Renal cortex interstitium (tissue), 11 donors: ENCODE measurements around the gene P3H2. TPM values are rescaled to one million over a fixed set of nuclear protein-coding genes. Genes with fewer than 3 reads are reported as not detected.
"Not testable (repeated sequence)": the region's sequence is repeated elsewhere in the genome, so short reads cannot be mapped to it uniquely, and the experiment has no call there.

Experiments
- DNase-seq, 11 donors: peaks; one replicate each; pipeline ENCODE4 v3.0.0-alpha.2; 2013; ENCODE audit warnings: low read depth in 9 of 11, low spot score in 4 of 11; ENCODE audit errors: extremely low read depth in 1 of 11
- polyA plus RNA-seq, 3 donors: library from polyadenylated mRNA; unstranded; fragments of 120-200 nt; gene quantifications; one replicate each; pipeline ENCODE4 v1.2.1, GENCODE V29; 2013; ENCODE audit not compliant: insufficient read length in 3 of 3

P3H2 gene
- polyA plus RNA-seq, 3 donors = 85.3 to 90.4 (median 86.5) TPM

DNA sequence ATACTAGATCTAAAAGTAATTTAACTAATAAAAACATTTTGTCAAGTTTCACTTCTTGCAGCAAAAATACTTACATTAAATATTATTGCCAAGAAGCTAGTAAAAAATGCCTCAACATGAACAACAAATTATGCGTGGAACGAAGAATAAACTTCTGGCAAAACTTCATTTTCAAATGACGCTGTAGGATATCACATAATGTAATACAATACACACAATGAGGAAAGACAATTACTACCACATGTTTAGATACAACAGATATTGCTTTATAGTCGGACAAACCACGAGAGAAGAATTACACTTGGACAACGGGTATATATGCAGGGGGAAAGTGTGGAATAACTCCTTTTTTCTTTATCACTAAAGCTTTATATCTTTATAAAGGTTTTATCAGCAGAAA is 21.6 kb downstream of the P3H2 start:
- no peak for DNase-seq

DNA sequence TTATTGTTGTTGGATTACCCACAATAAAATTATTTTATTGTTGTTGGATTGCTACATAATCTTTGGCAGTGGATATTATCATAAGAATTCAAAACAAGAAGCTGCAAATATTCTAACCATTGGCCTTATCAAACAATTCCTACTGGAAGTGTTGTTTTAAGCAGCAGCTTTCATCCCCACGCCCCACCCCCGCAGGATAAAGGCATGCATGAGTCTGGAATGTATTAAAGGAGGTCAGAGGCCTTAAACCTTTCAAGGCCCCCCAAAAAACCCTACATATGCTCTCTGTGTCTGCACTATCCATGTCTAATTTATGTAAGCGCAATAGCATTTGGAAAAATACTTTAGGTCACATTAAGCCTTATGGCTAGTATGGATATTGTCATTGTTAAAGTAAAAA is 23.1 kb downstream of the P3H2 start:
- DNase-seq = no peak

DNA sequence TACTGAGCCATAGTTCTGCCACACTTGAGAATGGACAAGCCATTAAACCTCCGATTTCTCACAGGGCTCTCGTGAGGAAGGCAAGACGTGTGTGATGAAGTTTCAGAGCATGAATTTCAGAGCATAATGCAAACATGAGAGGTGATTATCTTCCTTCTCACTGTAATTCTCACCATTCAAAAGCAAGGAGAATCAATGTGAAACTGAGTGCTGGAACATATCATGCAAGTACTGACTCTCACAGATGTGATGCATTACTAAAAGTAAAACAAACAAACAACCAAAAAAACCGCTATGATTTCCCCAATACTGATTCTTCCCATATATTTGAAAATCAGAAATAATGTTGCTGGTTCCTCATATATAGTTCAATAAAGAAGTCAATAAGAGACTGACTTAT is 23.7 kb downstream of the P3H2 start:
- DNase-seq = no peak

DNA sequence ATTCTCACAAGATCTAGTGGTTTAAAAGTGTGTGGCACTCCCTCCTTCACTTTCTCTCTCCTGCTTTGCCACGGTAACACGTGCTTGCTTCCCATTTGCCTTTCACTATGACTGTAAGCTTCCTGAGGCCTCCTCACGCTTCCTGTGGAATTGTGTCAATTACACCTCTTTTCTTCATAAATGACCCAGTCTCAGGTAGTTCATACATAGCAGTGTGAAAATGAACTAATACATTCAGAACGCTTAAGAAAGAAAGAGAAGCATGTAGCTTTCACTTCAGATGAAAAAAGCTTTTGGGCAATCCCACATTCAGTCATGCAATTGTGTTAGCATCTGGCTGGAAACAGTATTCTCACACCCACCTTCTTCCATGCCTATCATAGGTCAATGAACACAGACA is 24.4 kb downstream of the P3H2 start:
- DNase-seq = no peak

DNA sequence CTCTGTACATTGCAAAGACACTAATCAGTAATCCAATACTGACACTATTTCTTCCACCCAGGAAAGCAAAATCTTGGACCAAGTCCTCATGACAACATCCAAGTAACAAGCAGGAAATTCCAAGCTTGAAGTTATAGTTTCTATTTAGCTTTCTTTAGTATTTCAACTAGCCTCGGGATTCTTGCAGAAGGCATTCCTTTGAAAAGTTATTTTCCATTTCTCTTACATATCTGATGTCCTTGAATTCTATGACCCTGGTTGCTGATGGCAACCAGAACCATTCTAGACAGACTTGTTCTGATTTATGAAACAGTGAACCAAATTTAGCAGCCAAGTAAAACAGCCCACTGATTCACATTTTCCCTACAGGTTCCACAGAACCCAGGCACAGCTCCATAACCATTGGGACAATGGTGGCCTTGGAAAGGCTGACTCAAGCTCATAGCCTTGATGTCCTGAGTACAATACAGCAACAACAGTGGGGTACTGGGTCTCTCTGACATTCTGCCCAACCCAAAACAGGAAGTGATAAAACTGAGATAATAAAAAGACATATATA is 26.5 kb downstream of the P3H2 start:
- DNase-seq = no peak

DNA sequence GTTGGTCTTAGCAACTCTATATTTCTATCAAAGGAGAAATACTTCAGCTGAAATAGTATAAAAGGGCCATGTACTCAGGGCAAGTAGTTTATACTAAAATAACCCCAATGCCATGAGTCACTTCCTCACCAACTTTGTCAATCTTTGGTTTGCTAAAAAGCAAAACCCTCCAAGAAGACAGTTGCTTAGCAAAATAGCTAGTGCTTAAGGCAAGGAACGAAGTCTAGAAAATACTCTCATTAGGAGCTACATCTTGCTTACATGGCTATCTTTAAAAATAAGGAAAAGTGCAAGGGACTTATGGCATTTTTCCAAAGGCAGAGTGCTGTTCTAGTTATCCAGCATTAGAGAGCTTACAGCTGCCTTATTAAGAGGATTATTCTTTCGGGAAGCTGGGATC is 28.4 kb downstream of the P3H2 start:
- peak in 4 of 11 donors; percentile 50 to 79 (median 76) for DNase-seq

DNA sequence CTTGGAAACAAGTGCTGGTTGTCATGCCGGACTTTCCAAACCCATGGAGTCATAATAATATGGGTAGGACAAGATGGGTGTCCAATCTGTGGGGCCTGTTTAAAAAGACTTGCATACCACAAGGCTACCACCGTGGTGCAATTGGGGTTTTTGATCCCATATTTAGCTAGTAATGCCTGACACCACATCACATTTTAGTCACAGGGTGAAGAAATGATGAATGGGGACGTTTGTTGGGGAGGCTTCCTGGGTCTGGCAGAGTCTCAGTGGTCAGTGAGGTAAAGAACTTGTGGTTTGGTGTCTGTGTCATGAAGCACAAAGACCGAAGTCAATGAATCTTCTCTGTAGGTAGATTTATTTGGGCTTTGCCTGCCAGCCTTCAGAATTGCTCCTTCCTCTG is 31.0 kb downstream of the P3H2 start:
- no peak for DNase-seq

DNA sequence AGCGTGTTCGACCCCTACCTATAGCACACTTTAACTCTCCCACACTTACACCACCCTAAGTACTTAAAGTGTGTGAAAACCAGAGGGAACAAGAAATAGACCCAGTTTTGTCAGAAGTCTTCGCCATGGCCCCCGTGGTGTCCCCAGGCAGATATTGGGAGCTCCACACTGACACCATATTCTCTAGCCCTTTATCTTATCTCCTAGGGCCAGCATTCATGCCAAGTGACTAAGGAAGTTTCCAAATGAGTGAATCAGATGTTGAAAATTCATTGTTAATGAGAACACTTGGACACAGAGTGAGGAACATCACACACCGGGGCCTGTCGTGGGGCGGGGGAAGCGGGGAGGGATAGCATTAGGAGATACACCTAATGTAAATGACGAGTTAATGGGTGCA is 31.8 kb downstream of the P3H2 start:
- no peak for DNase-seq

DNA sequence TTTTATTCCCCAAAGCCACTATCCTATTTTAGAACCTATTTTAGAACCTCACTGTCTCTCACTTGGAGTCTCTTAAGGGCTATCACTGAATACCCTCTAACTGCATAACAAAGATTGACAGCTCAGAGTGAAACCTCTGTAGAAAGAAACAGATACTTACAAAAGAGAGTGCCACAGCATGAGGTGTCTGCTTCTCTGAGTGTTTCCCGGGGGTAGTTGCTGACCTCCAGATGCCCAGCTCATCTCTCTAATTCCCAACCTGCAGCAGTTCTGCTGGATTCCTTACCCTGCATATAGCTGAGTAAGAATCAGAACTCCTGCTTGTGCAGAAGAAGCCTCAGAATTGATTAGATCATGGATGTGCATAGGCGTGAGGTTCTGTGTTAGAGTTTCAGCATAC is 34.5 kb downstream of the P3H2 start:
- DNase-seq = no peak

DNA sequence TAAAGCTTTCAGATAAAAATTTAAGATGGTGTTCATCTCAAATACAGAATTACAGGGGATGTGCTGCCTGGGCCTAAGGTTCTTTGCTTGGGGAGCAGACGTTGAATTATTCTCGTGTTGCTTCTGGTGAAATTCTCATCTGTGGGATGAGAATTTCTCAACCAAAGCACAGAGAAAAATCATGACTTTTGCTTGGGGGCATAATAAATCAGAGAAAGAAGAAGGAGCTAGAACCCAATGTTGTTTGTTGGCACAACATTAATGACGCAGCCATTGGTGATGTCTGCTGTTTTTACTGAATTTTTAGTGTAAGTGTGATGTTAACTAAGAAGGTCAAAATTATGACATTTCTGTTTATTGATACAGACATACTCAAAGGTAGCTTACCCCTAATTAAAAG is 35.7 kb downstream of the P3H2 start:
- DNase-seq = no peak

DNA sequence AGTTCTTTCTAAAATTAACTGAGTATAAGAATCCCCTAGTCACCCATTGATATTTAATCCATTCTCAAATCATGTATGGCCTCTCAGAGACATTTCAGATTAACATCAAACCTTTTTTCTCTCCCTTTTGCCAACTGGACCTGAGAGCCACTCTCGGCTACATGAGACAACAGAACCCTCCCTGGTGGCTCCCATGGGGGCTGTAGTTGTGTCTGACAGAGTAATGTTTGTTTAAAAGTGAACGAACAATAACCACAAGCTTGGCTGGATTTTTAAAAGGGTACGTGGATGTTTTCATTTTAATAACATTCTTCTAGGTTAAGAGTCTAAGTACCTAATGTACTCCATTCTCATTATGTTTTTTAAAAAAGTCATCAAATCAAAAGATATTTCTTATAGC is 37.1 kb downstream of the P3H2 start:
- no peak for DNase-seq

DNA sequence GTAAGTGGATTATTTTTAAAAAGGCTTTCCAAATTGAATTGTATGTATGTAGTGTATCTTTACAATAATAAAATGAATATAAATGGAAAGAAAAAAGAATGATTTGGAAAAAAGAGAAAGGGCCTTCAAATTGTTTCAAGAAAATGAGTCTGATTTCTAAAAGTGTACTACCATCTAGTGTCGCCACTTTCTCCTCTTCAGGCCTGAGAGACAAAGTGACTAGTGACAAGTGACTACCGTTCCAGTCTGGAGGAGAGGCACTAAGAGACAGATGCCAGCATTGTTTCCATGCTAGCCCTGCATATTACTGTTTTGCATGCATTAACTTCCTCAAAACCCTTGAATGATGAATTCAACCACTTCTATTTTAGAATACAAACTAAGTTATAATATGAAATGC is 39.3 kb downstream of the P3H2 start:
- DNase-seq = no peak

DNA sequence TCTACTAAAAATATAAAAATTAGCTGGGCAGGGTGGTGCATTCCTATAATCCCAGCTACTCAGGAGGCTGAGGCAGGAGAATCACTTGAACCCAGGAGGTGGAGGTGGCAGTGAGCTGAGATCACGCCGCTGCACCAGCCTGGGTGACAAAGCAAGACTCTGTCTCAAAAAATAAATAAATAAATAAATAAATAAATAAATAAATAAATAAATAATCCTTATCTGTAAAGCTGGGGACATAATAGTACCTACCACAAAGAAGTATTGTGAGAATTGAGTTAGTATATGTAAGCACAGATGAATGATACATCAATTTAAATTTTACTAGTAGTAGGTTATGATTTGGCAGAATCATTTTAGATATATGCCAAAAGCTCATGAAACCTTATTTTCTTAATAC is 41.5 kb downstream of the P3H2 start:
- not testable (repeated sequence) for DNase-seq

DNA sequence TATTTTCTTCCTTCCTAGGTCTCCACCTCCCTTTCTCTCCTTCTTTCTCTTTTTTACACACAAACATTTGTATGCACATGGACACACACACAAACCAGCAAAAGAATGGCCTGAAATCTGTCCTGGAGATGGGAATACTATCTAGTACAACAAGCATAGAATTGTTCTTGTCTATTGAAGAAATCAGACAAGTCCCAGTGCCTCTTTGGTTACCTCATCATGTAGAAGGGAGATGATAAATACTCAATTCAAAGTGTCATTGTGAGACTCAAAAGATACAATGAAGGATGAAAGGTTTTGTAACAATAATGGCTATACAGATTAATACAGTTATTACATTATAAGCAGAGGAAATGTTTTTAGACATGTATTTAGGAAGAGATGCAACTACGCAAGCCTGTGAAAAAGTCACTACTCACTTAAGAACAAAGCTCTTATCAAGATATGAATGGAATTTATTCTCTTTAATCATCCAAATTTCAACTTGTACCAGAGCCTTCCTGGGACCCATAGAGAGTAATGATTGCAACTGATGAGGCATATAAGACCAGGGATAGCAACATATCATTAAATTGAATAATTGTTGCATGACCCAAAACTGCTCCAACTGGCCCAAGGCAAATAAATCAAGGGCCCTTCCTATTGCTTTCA is 43.2 kb downstream of the P3H2 start:
- no peak for DNase-seq

DNA sequence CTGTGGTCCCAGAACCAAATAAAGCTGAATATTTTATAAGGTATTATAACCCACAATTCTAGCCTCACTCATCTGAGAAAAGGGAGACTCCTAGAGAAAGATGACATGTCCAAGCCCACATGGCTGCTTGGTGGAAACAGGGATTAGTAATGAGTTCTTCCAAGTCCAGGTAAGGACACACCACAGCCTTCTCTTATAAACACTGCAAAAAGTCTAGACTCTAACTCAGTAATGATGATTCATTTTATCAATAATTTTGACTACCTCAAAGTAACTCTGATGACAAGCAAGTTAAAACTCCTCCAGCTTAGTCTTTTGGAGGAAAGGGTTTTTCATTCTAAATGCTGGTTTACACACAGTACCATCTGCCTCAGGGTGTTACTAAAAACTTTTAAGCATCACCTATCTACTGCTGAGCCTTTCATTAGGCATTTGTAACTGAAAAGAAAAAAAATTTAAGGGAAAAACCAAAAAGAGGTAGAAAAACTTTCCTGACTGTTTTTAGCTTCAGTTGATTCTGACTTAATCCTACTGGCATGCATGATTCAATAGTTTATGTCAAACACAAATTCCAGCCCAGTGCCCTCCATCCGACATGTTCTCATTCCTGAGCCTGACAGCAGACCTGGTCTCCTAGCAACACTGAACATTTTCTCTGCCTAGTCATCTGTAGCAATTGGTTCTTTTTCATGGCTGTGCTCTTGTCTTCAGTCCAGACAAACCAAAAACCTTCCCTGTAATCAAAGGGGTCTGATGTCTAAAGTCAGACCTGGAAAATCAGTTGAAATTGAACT is 43.9 kb downstream of the P3H2 start:
- DNase-seq = peak in 6 of 11 donors; percentile 62 to 90 (median 84)

DNA sequence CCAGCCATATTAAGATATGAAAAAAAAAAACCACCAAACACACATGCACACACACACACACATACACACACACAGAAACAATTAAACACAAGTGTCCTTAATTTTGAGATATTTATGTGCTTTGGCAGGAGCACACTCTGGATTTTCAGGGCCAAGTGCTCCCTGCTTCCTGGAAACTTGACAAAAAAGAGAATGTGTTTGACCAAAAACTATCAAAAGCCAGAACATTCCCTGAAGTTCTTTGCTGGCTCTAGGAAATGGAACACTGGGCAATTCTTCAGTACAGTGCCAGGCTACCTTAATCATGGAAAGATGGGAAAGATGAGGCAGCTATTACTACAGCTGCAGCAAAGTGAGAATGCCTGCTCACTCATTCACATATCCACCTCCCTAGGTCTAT is 44.6 kb downstream of the P3H2 start:
- DNase-seq = peak in 1 of 11 donors; percentile 56

DNA sequence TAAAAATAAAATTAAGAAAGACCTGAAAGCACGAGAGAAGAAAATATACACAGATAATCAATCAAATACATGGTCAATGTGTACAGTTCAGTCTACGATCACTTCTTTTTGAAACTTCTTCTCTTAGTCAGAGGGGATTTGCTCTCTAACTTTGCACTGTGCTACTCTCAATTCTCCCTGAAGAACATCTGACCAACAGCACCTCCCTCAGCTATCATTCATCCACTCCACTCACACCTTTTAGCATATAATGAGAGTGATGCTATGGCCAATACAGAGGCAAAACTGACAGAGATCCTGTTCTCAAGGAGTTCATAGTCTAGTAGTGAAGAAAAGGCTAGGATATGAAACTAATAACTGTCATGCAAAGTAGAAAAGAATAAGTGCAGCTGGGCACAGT is 45.9 kb downstream of the P3H2 start:
- no peak for DNase-seq

DNA sequence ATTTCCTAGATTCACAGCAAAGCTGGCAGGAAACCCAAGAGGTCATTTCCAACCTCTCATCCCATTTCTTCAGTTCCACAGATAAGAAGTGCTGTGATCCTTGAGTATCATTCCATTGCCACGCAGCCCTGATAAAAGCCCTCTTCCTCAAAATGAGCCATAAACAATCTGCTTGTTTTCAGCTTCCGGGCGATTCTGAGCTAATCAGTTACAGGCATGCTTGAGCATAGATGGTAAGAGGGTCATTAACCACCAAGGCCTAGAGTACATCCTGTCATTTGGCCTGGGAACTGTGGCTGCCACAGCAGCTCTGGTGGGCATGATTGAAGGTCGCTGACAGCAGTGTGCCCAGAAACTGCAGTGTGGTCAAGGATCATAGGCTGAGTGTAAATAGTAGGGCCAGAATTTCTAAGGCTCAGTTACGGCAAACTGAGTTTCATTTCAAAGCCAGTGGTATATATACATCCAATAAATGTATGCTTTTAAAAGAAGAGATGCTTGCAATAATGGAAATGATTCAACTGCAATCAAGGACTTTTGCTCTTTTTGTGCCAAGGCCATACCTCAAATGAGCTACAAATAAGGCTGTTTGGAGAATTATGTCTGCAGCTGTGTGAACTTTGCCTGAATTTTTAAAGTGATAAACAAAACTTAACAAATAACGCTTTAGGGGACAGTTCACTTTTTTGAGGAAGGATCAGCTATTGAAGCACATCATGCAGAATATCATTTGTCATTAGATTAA is 47.3 kb downstream of the P3H2 start:
- peak in 6 of 11 donors; percentile 60 to 87 (median 78) for DNase-seq

DNA sequence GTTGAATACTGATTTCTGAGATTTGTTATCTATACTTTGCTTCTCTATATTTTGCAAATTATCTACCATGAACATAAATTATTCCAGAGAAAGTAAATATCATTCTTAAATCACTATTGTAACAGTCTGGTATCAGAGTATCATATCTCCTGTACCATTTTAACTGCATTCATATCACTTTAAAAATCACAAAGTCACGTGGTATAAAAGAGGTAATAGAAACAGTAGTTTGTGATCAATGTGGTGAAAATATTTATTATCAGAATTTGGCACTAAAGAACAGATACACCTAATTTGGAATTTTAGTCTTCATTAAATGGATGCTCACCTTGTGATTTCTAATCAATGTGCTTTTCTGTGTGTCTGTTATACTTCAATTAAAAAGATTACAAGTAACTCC is 47.8 kb downstream of the P3H2 start:
- DNase-seq = no peak

DNA sequence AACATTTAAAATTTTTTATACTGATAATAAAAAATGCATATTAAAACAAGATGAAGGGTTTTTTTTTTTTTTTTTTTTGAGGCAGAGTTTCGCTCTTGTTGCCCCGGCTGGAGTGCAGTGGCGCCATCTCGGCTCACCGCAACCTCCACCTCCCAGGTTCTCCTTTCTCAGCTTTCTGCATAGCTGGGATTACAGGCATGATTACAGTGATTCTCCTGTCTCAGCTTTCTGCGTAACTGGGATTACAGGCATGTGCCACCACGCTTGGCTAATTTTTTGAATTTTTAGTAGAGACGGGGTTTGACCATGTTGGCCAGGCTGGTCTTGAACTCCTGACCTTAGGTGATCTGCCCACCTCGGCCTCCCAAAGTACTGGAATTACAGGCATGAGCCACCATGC is 48.8 kb downstream of the P3H2 start:
- not testable (repeated sequence) for DNase-seq
